GM13977 (cell line): ENCODE measurements around the gene SHQ1.

ENCODE experiments used
- DNase-seq: peaks from one replicate; pipeline ENCODE4 v3.0.0; 2012; ENCODE audit warnings: low spot score
- in situ Hi-C: fragments of 300-500 bp; cut with MboI; formaldehyde crosslinking; loops from one replicate; pipeline ENCODE4 v1.12.0; 2022; ENCODE audit warnings: low sequenced_read_pairs, low pct_unique_long_range_greater_than_20kb, mixed read lengths, inconsistent platforms; ENCODE audit not compliant: unreplicated experiment
- TF ChIP-seq, protein P1 (sequence below): IDR thresholded peaks from 2 replicates; pipeline ENCODE4 v1.5.1; 2012; ENCODE audit warnings: mild to moderate bottlenecking, control low read depth; ENCODE audit not compliant: insufficient read depth; ENCODE audit errors: extremely low read depth, missing control alignments

SHQ1 gene

DNA sequence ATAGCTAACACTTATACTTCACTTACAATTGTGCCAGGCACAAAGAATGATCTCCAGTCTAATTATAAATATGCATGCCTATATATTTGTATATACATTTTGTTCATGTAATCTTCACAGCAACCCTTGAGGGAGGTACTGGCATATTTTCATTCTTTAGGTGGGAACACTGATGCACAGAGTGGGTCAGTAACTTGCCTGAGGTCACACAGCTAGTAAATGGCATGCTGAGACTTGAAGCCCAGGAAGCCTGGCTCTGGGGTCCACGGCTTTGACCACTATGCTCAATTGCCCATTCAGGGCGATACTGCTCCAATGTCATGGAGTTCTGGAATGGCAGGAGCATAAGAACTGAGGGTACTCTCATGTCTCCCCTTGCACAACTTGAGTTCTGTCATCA lies 139.8 kb downstream of the SHQ1 start:
- no peak for DNase-seq
- in situ Hi-C loops, result no loop called here
- TF ChIP-seq, protein P1, sequence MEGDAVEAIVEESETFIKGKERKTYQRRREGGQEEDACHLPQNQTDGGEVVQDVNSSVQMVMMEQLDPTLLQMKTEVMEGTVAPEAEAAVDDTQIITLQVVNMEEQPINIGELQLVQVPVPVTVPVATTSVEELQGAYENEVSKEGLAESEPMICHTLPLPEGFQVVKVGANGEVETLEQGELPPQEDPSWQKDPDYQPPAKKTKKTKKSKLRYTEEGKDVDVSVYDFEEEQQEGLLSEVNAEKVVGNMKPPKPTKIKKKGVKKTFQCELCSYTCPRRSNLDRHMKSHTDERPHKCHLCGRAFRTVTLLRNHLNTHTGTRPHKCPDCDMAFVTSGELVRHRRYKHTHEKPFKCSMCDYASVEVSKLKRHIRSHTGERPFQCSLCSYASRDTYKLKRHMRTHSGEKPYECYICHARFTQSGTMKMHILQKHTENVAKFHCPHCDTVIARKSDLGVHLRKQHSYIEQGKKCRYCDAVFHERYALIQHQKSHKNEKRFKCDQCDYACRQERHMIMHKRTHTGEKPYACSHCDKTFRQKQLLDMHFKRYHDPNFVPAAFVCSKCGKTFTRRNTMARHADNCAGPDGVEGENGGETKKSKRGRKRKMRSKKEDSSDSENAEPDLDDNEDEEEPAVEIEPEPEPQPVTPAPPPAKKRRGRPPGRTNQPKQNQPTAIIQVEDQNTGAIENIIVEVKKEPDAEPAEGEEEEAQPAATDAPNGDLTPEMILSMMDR, result no peak

DNA sequence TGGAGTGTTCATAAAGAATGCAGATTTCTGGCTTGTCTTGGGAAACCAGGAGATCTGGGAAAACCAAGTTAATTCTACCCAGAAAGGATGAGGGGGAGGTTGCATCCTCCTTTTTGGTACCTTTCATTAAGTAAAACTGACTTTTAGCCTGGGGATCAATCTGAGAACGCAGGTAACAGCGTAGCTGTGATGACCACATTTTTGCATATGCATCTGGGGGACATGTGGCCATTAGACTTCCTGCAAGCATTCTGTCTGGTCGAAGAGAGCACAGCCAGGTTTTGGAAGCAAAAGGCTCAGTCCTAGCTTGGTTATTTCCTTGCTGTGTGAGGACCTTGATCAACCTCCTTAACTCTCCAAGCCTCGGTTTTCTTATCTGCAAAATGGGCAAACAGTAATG lies 145.2 kb downstream of the SHQ1 start:
- in situ Hi-C loops, result no loop called here
- TF ChIP-seq, protein P1, result no peak

DNA sequence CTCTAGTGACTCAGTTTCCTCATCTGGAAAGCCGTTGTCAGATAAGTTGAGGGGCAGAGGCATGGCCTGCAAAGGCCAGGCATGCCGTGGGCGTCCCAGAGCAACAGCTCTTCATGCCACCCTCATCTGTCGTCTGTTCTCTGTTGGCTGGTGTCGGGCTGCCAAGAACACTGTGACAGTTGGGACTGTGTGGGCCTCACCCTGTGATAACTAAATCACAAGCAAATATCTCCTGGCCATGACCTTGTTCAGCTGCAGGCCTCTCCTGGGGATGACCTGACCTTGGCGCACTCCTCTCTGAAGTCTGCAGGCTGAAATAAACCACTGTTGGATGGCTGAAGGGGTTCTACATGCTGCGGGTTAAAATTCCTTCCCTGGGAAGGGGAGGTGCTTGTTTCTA lies 145.9 kb downstream of the SHQ1 start:
- TF ChIP-seq, protein P1, result no peak
- DNase-seq, result no peak
- in situ Hi-C loops, result no loop called here

More for the DNA sequence above, 145.2 kb downstream of the SHQ1 start:
- DNase-seq, result peak; percentile 34

DNA sequence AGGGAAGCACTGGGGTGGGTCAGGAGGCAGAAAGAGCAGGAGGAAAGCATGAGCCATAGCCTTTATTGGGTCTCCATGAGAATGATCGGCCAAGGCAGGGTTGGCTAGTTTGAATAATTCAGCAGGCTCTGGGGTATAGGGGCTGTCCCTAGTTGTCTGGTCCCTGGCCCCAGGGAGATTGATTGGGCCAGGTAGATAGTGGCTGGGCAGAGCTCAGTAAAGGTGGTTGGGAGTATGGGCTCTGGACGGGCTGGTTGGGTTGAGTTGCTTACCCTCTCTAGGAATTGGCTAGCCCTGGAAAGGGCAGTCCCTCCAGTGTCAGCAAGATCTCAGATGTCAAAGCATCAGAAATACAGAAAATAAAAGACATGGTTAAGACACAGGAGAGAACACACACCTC lies 148.1 kb downstream of the SHQ1 start:
- DNase-seq, result no peak
- in situ Hi-C loops, result no loop called here
- TF ChIP-seq, protein P1, result no peak

DNA sequence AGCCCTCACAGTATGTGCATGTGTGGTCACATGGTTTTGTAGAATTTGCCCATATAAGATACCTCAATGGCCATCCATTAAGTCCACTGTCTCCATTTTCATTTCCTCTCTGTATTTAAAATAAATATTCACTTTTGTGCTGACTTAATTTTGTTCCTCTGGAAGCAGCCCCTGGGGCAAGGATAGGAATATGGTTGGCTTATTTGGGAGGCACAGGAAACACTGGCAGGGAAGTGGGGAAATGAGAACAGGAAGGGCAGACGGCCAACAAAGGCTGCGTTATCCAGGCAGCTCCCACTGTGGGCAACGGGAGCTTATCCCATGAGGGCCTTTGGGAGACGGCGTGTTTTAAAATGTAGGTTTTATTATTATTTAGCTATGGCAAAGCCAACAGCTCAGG lies 148.6 kb downstream of the SHQ1 start:
- TF ChIP-seq, protein P1, result no peak
- in situ Hi-C loops, result no loop called here
- DNase-seq, result no peak
